Measurements from ENCODE around the gene DMXL1.

The DMXL1 gene

DNA sequence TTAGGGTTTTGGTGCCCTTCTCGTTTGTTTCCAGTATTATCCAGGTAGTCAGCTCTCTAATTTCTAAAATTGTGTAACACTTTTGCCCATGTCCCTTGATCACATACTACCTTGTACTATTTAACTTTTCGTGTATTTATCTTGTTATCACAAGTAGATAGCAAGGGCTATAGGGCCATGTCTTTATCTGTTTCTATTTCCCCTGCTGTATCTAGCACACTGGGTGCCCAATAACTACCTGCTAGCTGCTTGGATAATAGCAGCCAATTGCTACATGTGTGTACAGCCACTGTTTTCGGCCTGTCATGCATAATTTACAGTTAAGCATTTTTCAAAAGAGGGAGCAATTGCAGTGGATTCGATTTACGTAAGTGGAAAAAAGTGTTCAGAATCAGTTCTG lies 220.2 kb downstream of the DMXL1 start:
- DNase-seq = no peak

DNA sequence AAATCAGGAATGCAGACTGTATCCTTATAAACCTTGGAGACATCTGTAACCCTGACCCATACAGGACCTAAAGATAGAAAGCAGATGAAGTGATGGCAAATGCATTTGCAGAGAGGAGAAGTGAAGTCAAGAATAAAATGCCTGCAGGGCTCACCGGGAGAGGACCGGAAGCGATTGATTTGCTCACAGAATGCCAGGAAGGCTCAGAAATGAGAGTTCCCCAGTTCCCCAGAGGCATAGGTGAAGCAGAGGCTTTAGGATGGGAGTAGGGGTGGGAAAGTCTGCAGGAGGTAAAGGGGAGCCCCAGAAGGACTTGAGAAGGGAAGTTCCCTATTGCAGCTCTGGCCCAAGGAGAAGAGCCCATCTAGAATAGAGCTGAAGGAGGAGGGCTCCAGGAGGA lies 221.0 kb downstream of the DMXL1 start:
- DNase-seq = no peak

DNA sequence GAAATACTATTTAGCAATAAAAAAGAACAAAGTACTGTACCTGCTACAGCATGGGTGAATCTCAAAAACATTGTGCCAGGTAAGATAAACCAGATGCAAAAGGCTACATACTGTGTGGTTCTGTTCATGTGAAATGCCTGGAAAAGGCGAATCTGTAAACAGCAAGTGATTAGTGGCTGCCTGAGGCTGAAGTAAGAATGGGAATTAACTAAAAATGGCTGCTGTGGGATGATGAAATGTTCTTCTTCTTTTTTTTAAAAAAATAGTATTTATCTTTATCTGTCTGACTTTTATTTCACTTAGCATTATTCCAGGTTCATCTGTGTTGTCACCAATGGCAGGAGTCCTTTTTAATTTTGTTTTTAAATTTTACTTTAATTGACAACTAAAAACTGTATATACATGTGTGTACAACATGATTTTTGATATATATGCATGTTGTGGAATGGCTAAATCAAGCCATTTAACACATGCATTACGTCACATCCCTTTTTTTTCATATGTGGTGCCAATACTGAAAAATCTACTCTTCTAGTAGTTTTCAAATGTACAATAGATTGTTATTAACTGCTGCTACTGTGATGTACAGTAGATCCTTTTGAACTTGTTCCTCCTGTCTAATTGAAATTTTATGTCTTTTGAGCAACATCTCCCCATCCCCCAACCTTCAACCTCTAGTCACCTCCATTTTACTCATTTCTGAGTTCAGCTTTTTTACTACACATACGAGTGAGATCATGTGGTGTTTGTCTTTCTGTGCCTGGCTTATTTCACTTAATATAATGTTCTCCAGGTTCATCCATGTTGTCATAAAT lies 222.0 kb downstream of the DMXL1 start:
- DNase-seq = no peak

DNA sequence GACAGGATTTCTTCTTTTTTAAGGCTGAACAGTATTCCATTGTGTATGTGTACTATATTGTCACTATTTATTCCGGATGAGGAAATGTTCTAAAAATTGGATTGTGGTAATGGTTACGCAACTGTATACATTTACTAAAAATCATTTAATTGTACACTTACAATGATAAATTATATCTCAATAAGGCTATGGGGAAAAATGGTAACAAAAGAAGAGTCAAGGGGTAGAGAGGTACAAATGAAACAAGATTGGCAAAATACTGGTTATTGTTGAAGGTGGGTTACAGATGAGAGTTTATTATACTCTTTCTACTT lies 222.6 kb downstream of the DMXL1 start:
- DNase-seq = no peak
